ENCODE data around the gene ANKRD12. TPM values are rescaled to one million over a fixed set of nuclear protein-coding genes. Genes with fewer than 3 reads are reported as not detected.

Gene ANKRD12
- total and polyA plus RNA-seq, 2 experiments from 2014 or later, result 23.9 to 92.4 TPM

GRCh38 chr18:9333441-9334328 is 197.1 kb downstream of the ANKRD12 start:
- peak overlapping the region; percentile 65; the same call in 1 of the 2 replicates for H3K27ac ChIP-seq (ENCODE audit: low read depth)
- peaks cover 9% of the 10 kb centered on the region; the same call in 1 of the 2 replicates for H4K20me1 ChIP-seq (replicated peaks; ENCODE audit: insufficient read depth)
- H3K4me2 ChIP-seq, result peak overlapping the region; percentile 97
- TF ChIP-seq ZNF331 (CRISPR knock-in tag; IDR thresholded peaks at IDR 0.05; ENCODE audit: low read depth), result no peak
- TF ChIP-seq CTCF (conservative IDR thresholded peaks at IDR 0.05; ENCODE audit: low read depth in 2 of 2), result peak in 1 of 2 experiments; percentile 36; a peak in 2 of 4 replicates
- peaks cover 6% of the 10 kb centered on the region; the same call in 1 of the 2 replicates for H3K79me2 ChIP-seq (replicated peaks; ENCODE audit: insufficient read depth)
- ATAC-seq (peak; percentile 72), DNase-seq (ENCODE audit: low spot score) (peak; percentile 79)
- Mint-ChIP-seq H3K4me1 (peaks cover 9% of the 10 kb centered on the region; the same call in 2 of the 3 replicates), H3K36me3 (ENCODE audit: low read depth) (no peaks in the 10 kb centered on the region), H3K4me3 (peak overlapping the region; percentile 75), H3K27ac (peak overlapping the region; percentile 59; the same call in 1 of the 2 replicates), H3K9me3 (0 out of 3 replicates have a peak, but pooled peaks cover under 1% of the 10 kb centered on the region), H3K27me3 (ENCODE audit: insufficient read depth, low read depth, poor library complexity) (peaks cover 11% of the 10 kb centered on the region)
- peaks cover 24% of the 10 kb centered on the region for H3K27me3 ChIP-seq (ENCODE audit: insufficient read depth)
- H3K4me1 ChIP-seq (ENCODE audit: insufficient read depth), result peaks cover 6% of the 10 kb centered on the region
- no peaks in the 10 kb centered on the region for H3K9me2 ChIP-seq (ENCODE audit: insufficient read depth)
- H3F3A ChIP-seq (replicated peaks; ENCODE audit: low read depth), result no peaks in the 10 kb centered on the region
- peaks cover 3% of the 10 kb centered on the region for H3K36me3 ChIP-seq (ENCODE audit: insufficient read depth)
- H2AFZ ChIP-seq, result peak overlapping the region; percentile 97
- H3K4me3 ChIP-seq, result peak overlapping the region; percentile 87

- Mint-ChIP-seq H3K4me3 (peak within 1 kb of the TSS; percentile 87), H3K27ac (peak within 1 kb of the TSS; percentile 59; the same call in 1 of the 2 replicates), H3K36me3 (ENCODE audit: low read depth) (no peaks in the 10 kb centered on the region), H3K9me3 (no peaks in the 10 kb centered on the region), H3K4me1 (peaks cover 9% of the 10 kb centered on the region; the same call in 2 of the 3 replicates), H3K27me3 (ENCODE audit: insufficient read depth, low read depth, poor library complexity) (peaks cover 11% of the 10 kb centered on the region)
- Histone ChIP-seq H3K4me1 (ENCODE audit: insufficient read depth) (peaks cover 6% of the 10 kb centered on the region), H3K36me3 (ENCODE audit: insufficient read depth) (peaks cover 3% of the 10 kb centered on the region; the same call in 1 of the 2 replicates), H3K4me2 (peak within 1 kb of the TSS; percentile 97), H4K20me1 (replicated peaks; ENCODE audit: insufficient read depth) (peaks cover 9% of the 10 kb centered on the region; the same call in 1 of the 2 replicates), H3K27ac (ENCODE audit: low read depth) (peak within 1 kb of the TSS; percentile 65; the same call in 1 of the 2 replicates), H3K9me2 (ENCODE audit: insufficient read depth) (no peaks in the 10 kb centered on the region), H3K4me3 (peak within 1 kb of the TSS; percentile 87), H3K27me3 (ENCODE audit: insufficient read depth) (peaks cover 24% of the 10 kb centered on the region), H3K79me2 (replicated peaks; ENCODE audit: insufficient read depth) (peaks cover 6% of the 10 kb centered on the region; the same call in 1 of the 2 replicates), H2AFZ (peak within 1 kb of the TSS; percentile 97), H3F3A (replicated peaks; ENCODE audit: low read depth) (no peaks in the 10 kb centered on the region)
- ATAC-seq (peak; percentile 91), DNase-seq (ENCODE audit: low spot score) (peak; percentile 98)
- TF ChIP-seq ZNF114 (CRISPR knock-in tag; IDR thresholded peaks at IDR 0.05), result no peak
- peak; percentile 72 for TF ChIP-seq POLR2AphosphoS5 (IDR thresholded peaks at IDR 0.05; ENCODE audit: low read depth)
- TF ChIP-seq CTCF (conservative IDR thresholded peaks at IDR 0.05; ENCODE audit: low read depth in 2 of 2), result peak in 1 of 2 experiments; percentile 50; a peak in 2 of 4 replicates
- TF ChIP-seq ZNF331 (CRISPR knock-in tag; IDR thresholded peaks at IDR 0.05; ENCODE audit: low read depth), result no peak
- no peak for TF ChIP-seq STAT1 (IDR thresholded peaks at IDR 0.05; ENCODE audit: unreplicated experiment)
- TF ChIP-seq CREB1 (CRISPR knock-in tag; IDR thresholded peaks at IDR 0.05; ENCODE audit: low read depth), result no peak
- no peak for TF ChIP-seq JUNB (IDR thresholded peaks at IDR 0.05; ENCODE audit: unreplicated experiment)
Measured at GRCh38 chr18:9334329-9334972, 197.9 kb downstream of the ANKRD12 start, which contains the start of gene TWSG1. Gene TWSG1, plus strand, starts transcription at chr18:9334773. Its CDS starts 2,457 bp downstream, at chr18:9337230.
